MCF 10A (cell line): Measurements from ENCODE around the gene ZNF548. TPM values are rescaled to one million over a fixed set of nuclear protein-coding genes. Genes with fewer than 3 reads are reported as not detected.
"Not testable (repeated sequence)": the region's sequence is repeated elsewhere in the genome, so short reads cannot be mapped to it uniquely, and the experiment has no call there.

Source experiments
- BruUV-seq: library from RNA; stranded (reverse); fragments of 400-500 nt; replicated peaks from 2 replicates; lab custom pipeline; 2021; lab: Mats Ljungman, UMichigan
- CTCF ChIA-PET: fragments of 300-600 bp; sonication (Branson Sonifier 250); formaldehyde crosslinking; extraction: SDS; loops from one replicate; lab custom pipeline; 2021; ENCODE audit warnings: antibody characterized with exemption, inconsistent platforms; lab: Yijun Ruan, JAX
- POLR2A ChIA-PET: fragments of 300-600, 350-650 bp; sonication (Branson Sonifier 250); formaldehyde crosslinking; extraction: SDS; loops from one replicate; lab custom pipeline; 2020; ENCODE audit warnings: antibody characterized with exemption, inconsistent platforms; lab: Yijun Ruan, JAX
- DNase-seq: peaks from one replicate; pipeline ENCODE4 v3.0.0-alpha.2; 2018; ENCODE audit not compliant: unreplicated experiment
- H3K27ac Mint-ChIP-seq: one replicate; pipeline ENCODE4 v1.8.0; 2022; ENCODE audit warnings: mild to moderate bottlenecking, low read depth, mixed read lengths; ENCODE audit not compliant: unreplicated experiment
- H3K27me3 Mint-ChIP-seq: one replicate; pipeline ENCODE4 v1.8.0; 2022; ENCODE audit warnings: mixed read lengths; ENCODE audit not compliant: insufficient read depth, unreplicated experiment
- H3K36me3 Mint-ChIP-seq: one replicate; pipeline ENCODE4 v1.8.0; 2022; ENCODE audit warnings: mild to moderate bottlenecking, moderate library complexity, mixed read lengths; ENCODE audit not compliant: insufficient read depth, unreplicated experiment
- H3K4me1 Mint-ChIP-seq: one replicate; pipeline ENCODE4 v1.8.0; 2022; ENCODE audit warnings: mixed read lengths; ENCODE audit not compliant: insufficient read depth, unreplicated experiment
- H3K4me3 Mint-ChIP-seq: one replicate; pipeline ENCODE4 v1.8.0; 2022; ENCODE audit warnings: mild to moderate bottlenecking, moderate library complexity, mixed read lengths; ENCODE audit not compliant: unreplicated experiment
- H3K9me3 Mint-ChIP-seq: one replicate; pipeline ENCODE4 v1.8.0; 2022; ENCODE audit warnings: mixed read lengths; ENCODE audit not compliant: unreplicated experiment
- CTCF ChIP-seq: fragments of 200-600 bp; IDR thresholded peaks from one replicate; pipeline ENCODE4 v1.8.0; 2022; ENCODE audit warnings: antibody characterized with exemption, mild to moderate bottlenecking; ENCODE audit not compliant: unreplicated experiment
- intact Hi-C: fragments of 100-400 bp; cut with micrococcal nuclease; formaldehyde crosslinking; loops from 2 replicates; pipeline ENCODE4 v1.14.1; 2022
- total RNA-seq: library from RNA; stranded (reverse); gene quantifications from 2 replicates; pipeline ENCODE4 v1.2.3, GENCODE V29; 2022

ZNF548 gene
- total RNA-seq, 1 experiment from 2014 or later: 23.7 TPM

GRCh38 chr19:57366776-57367175 is 22.9 kb upstream of the ZNF548 start:
- no peaks in the 10 kb centered on the region for H3K27me3 Mint-ChIP-seq
- no peak for DNase-seq
- no TSS peak for BruUV-seq
- H3K36me3 Mint-ChIP-seq: peaks cover 31% of the 10 kb centered on the region
- ChIA-PET CTCF (interaction anchor here (0.6 kb wide), 1 partner anchor 52 kb away, joined by 6 read pairs; no protein-coding TSS in a partner anchor), POLR2A (interaction anchor here (0.6 to 1.3 kb wide), 2 partner anchors 23 to 380 kb away, joined by 3 to 4 read pairs; partner anchors contain the start of genes ZNF548 and ZNF776)
- intact Hi-C loops: no loop called here
- H3K4me1 Mint-ChIP-seq: peaks cover 8% of the 10 kb centered on the region
- TF ChIP-seq CTCF: no peak
- H3K9me3 Mint-ChIP-seq: peaks cover 14% of the 10 kb centered on the region
- H3K27ac Mint-ChIP-seq: no peak overlapping the region
- no peak overlapping the region for H3K4me3 Mint-ChIP-seq

GRCh38 chr19:57374179-57374578 is 15.5 kb upstream of the ZNF548 start:
- POLR2A ChIA-PET: no interaction called here
- BruUV-seq: no TSS peak
- no peaks in the 10 kb centered on the region for H3K4me1 Mint-ChIP-seq
- no peak for TF ChIP-seq CTCF
- no peak overlapping the region for H3K27ac Mint-ChIP-seq
- no peaks in the 10 kb centered on the region for H3K27me3 Mint-ChIP-seq
- H3K4me3 Mint-ChIP-seq: no peak overlapping the region
- peaks cover 44% of the 10 kb centered on the region for H3K36me3 Mint-ChIP-seq
- peaks cover 40% of the 10 kb centered on the region for H3K9me3 Mint-ChIP-seq
- DNase-seq: no peak
- intact Hi-C loops: no loop called here
- CTCF ChIA-PET: no interaction called here

GRCh38 chr19:57374647-57375046 is 15.0 kb upstream of the ZNF548 start:
- CTCF ChIA-PET, H3K4me1 Mint-ChIP-seq, BruUV-seq, DNase-seq, H3K4me3 Mint-ChIP-seq, H3K27me3 Mint-ChIP-seq, H3K27ac Mint-ChIP-seq, intact Hi-C loops: not testable (repeated sequence)
- Mint-ChIP-seq H3K9me3 (peaks cover 44% of the 10 kb centered on the region), H3K36me3 (peaks cover 44% of the 10 kb centered on the region)
- POLR2A ChIA-PET: interaction anchor here (0.6 kb wide), 1 partner anchor 1008 kb away, joined by 4 read pairs; no protein-coding TSS in a partner anchor

GRCh38 chr19:57376151-57376550 is 13.5 kb upstream of the ZNF548 start:
- no peak for TF ChIP-seq CTCF
- H3K27me3 Mint-ChIP-seq: no peaks in the 10 kb centered on the region
- H3K4me3 Mint-ChIP-seq: no peak overlapping the region
- POLR2A ChIA-PET: interaction anchor here (0.8 to 1.0 kb wide), 2 partner anchors 8 to 10 kb away, joined by 3 to 4 read pairs; no protein-coding TSS in a partner anchor
- peaks cover 39% of the 10 kb centered on the region for H3K36me3 Mint-ChIP-seq
- no TSS peak for BruUV-seq
- H3K27ac Mint-ChIP-seq: no peak overlapping the region
- H3K4me1 Mint-ChIP-seq: no peaks in the 10 kb centered on the region
- peaks cover 35% of the 10 kb centered on the region for H3K9me3 Mint-ChIP-seq
- no peak for DNase-seq
- intact Hi-C loops: no loop called here
- CTCF ChIA-PET: no interaction called here
